Measurements from ENCODE around the gene ARL2BP. TPM values are rescaled to one million over a fixed set of nuclear protein-coding genes. Genes with fewer than 3 reads are reported as not detected.

Gene ARL2BP
- total and polyA plus RNA-seq, 2 donors = 58.3 to 84.5 TPM

- Histone ChIP-seq H3K4me1 (ENCODE audit: insufficient read depth) (no peaks in the 10 kb centered on the region), H3K27ac (ENCODE audit: low read depth) (peak overlapping the region; percentile 86), H3K36me3 (ENCODE audit: insufficient read depth) (peaks cover 4% of the 10 kb centered on the region), H3K4me3 (ENCODE audit: low read depth, low read length) (peak overlapping the region; percentile 86)
- WGBS = 4% methylated on average over 28 of the region's 28 CpGs
- DNase-seq (ENCODE audit: extremely low spot score) = no peak
Measured at GRCh38 chr16:57245472-57246113, 534 bp downstream of the ARL2BP start.

- no peak overlapping the region for H3K4me3 ChIP-seq (ENCODE audit: low read depth, low read length)
- 97% methylated on average over 2 of the region's 2 CpGs for WGBS
- peaks cover 4% of the 10 kb centered on the region for H3K36me3 ChIP-seq (ENCODE audit: insufficient read depth)
- no peak overlapping the region for H3K27ac ChIP-seq (ENCODE audit: low read depth)
- H3K4me1 ChIP-seq (ENCODE audit: insufficient read depth) = no peaks in the 10 kb centered on the region
- DNase-seq (ENCODE audit: extremely low spot score) = no peak
Measured at GRCh38 chr16:57251352-57251751, 6.3 kb downstream of the ARL2BP start.

- no peak overlapping the region for H3K27ac ChIP-seq (ENCODE audit: low read depth)
- 92% methylated on average over 6 of the region's 6 CpGs for WGBS
- no peak overlapping the region for H3K4me3 ChIP-seq (ENCODE audit: low read depth, low read length)
- H3K4me1 ChIP-seq (ENCODE audit: insufficient read depth) = no peaks in the 10 kb centered on the region
- H3K36me3 ChIP-seq (ENCODE audit: insufficient read depth) = peaks cover 2% of the 10 kb centered on the region
- DNase-seq (ENCODE audit: extremely low spot score) = no peak
Measured at GRCh38 chr16:57252148-57252721, 7.2 kb downstream of the ARL2BP start.

GRCh38 chr16:57253466-57253865 is 8.4 kb downstream of the ARL2BP start:
- Histone ChIP-seq H3K27ac (ENCODE audit: low read depth) (no peak overlapping the region), H3K36me3 (ENCODE audit: insufficient read depth) (peaks cover 2% of the 10 kb centered on the region), H3K4me1 (ENCODE audit: insufficient read depth) (no peaks in the 10 kb centered on the region), H3K4me3 (ENCODE audit: low read depth, low read length) (no peak overlapping the region)
- WGBS = 100% methylated on average over 1 of the region's 1 CpG
- no peak for DNase-seq (ENCODE audit: extremely low spot score)

- 86% methylated on average over 10 of the region's 10 CpGs for WGBS
- H3K27ac ChIP-seq (ENCODE audit: low read depth) = no peak overlapping the region
- DNase-seq (ENCODE audit: extremely low spot score) = no peak
- H3K36me3 ChIP-seq (ENCODE audit: insufficient read depth) = no peaks in the 10 kb centered on the region
- no peaks in the 10 kb centered on the region for H3K4me1 ChIP-seq (ENCODE audit: insufficient read depth)
- no peak overlapping the region for H3K4me3 ChIP-seq (ENCODE audit: low read depth, low read length)
Measured at GRCh38 chr16:57255686-57256415, 10.8 kb downstream of the ARL2BP start.

- Histone ChIP-seq H3K4me1 (ENCODE audit: insufficient read depth) (no peaks in the 10 kb centered on the region), H3K4me3 (ENCODE audit: low read depth, low read length) (no peak overlapping the region), H3K27ac (ENCODE audit: low read depth) (no peak overlapping the region), H3K36me3 (ENCODE audit: insufficient read depth) (no peaks in the 10 kb centered on the region)
- WGBS = 89% methylated on average over 16 of the region's 16 CpGs
- no peak for DNase-seq (ENCODE audit: extremely low spot score)
Measured at GRCh38 chr16:57256601-57257395, 11.7 kb downstream of the ARL2BP start.

- H3K27ac ChIP-seq (ENCODE audit: low read depth) = no peak overlapping the region
- 90% methylated on average over 13 of the region's 13 CpGs for WGBS
Measured at GRCh38 chr16:57257455-57258070, 12.5 kb downstream of the ARL2BP start.

GRCh38 chr16:57258226-57258909 is 13.3 kb downstream of the ARL2BP start:
- Histone ChIP-seq H3K4me3 (ENCODE audit: low read depth, low read length) (no peak overlapping the region), H3K36me3 (ENCODE audit: insufficient read depth) (no peaks in the 10 kb centered on the region), H3K4me1 (ENCODE audit: insufficient read depth) (no peaks in the 10 kb centered on the region), H3K27ac (ENCODE audit: low read depth) (no peak overlapping the region)
- no peak for DNase-seq (ENCODE audit: extremely low spot score)
- 94% methylated on average over 18 of the region's 18 CpGs for WGBS

More at GRCh38 chr16:57257455-57258070, 12.5 kb downstream of the ARL2BP start:
- DNase-seq (ENCODE audit: extremely low spot score) = no peak
- no peaks in the 10 kb centered on the region for H3K36me3 ChIP-seq (ENCODE audit: insufficient read depth)
- no peak overlapping the region for H3K4me3 ChIP-seq (ENCODE audit: low read depth, low read length)
- no peaks in the 10 kb centered on the region for H3K4me1 ChIP-seq (ENCODE audit: insufficient read depth)

GRCh38 chr16:57258910-57259475 is 13.9 kb downstream of the ARL2BP start:
- DNase-seq (ENCODE audit: extremely low spot score) = no peak
- no peak overlapping the region for H3K4me3 ChIP-seq (ENCODE audit: low read depth, low read length)
- WGBS = 95% methylated on average over 1 of the region's 1 CpG
- H3K27ac ChIP-seq (ENCODE audit: low read depth) = no peak overlapping the region
- no peaks in the 10 kb centered on the region for H3K36me3 ChIP-seq (ENCODE audit: insufficient read depth)
- no peaks in the 10 kb centered on the region for H3K4me1 ChIP-seq (ENCODE audit: insufficient read depth)

GRCh38 chr16:57260294-57260929 is 15.4 kb downstream of the ARL2BP start:
- Histone ChIP-seq H3K36me3 (ENCODE audit: insufficient read depth) (no peaks in the 10 kb centered on the region), H3K4me1 (ENCODE audit: insufficient read depth) (no peaks in the 10 kb centered on the region), H3K4me3 (ENCODE audit: low read depth, low read length) (no peak overlapping the region), H3K27ac (ENCODE audit: low read depth) (no peak overlapping the region)
- WGBS = 21% methylated on average over 16 of the region's 16 CpGs
- no peak for DNase-seq (ENCODE audit: extremely low spot score)

- WGBS = 95% methylated on average over 9 of the region's 9 CpGs
- no peak overlapping the region for H3K27ac ChIP-seq (ENCODE audit: low read depth)
- no peak for DNase-seq (ENCODE audit: extremely low spot score)
- H3K4me3 ChIP-seq (ENCODE audit: low read depth, low read length) = no peak overlapping the region
- no peaks in the 10 kb centered on the region for H3K36me3 ChIP-seq (ENCODE audit: insufficient read depth)
- no peaks in the 10 kb centered on the region for H3K4me1 ChIP-seq (ENCODE audit: insufficient read depth)
Measured at GRCh38 chr16:57261806-57262205, 16.7 kb downstream of the ARL2BP start.

GRCh38 chr16:57262841-57263540 is 17.9 kb downstream of the ARL2BP start:
- Histone ChIP-seq H3K4me3 (ENCODE audit: low read depth, low read length) (no peak overlapping the region), H3K27ac (ENCODE audit: low read depth) (peak overlapping the region; percentile 26), H3K4me1 (ENCODE audit: insufficient read depth) (no peaks in the 10 kb centered on the region), H3K36me3 (ENCODE audit: insufficient read depth) (no peaks in the 10 kb centered on the region)
- DNase-seq (ENCODE audit: extremely low spot score) = no peak
- WGBS = 80% methylated on average over 17 of the region's 17 CpGs
